CD4-positive, alpha-beta T cell treated with Interleukin-4 for 4 hours (primary cell): ENCODE results near the gene PLCL2.
"Not testable (repeated sequence)": the region's sequence is repeated elsewhere in the genome, so short reads cannot be mapped to it uniquely, and the experiment has no call there.

ENCODE experiments used
- DNase-seq: peaks from one replicate; pipeline ENCODE4 v3.0.0-alpha.2; 2020

Gene PLCL2

DNA sequence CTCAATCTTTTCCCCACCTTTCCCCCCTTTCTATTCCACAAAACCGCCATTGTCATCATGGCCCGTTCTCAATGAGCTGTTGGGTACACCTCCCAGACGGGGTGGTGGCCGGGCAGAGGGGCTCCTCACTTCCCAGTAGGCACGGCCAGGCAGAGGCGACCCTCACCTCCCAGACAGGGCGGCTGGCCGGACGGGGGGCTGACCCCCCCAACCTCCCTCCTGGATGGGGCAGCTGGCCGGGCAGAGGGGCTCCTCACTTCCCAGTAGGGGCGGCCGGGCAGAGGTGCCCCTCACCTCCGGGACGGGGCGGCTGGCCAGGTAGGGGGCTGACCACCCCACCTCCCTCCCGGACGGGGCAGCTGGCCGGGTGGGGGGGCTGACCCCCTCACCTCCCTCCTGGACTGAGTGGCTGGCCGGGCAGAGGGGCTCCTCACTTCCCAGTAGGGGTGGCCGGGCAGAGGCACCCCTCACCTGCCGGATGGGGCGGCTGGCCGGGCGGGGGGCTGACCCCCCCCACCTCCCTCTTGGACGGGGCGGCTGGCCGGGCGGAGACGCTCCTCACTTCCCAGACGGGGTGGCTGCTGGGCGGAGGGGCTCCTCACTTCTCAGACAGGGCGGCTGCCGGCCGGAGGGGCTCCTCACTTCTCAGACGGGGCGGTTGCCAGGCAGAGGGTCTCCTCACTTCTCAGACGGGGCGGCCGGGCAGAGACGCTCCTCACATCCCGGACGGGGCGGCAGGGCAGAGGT, 95.2 kb downstream of the PLCL2 start:
- not testable (repeated sequence) for DNase-seq

- not testable (repeated sequence) for DNase-seq
Measured at GRCh38 chr3:16980526-16980925, 95.8 kb downstream of the PLCL2 start.

- DNase-seq: no peak
Measured at GRCh38 chr3:16982460-16982859, 97.7 kb downstream of the PLCL2 start.

DNA sequence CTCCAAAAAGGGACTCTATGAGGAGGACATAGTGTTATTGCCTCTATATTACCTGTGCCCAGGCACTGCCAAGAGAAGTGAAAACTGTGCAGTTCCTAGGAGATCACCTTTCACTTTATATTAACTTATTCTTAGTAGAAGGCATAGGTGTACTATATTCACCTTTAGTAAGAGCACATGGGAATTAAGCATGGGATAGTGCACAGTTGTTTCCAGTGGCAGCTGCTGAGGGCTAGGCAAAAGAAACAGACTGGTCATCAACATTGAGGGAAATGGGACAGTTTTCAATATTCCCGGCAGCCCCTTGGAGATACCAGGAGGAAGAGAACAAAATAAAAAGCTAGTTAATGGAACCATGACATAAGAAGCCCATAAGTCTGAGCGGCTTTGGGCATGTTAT, 100.9 kb downstream of the PLCL2 start:
- DNase-seq: no peak

- no peak for DNase-seq
Measured at GRCh38 chr3:16987141-16987540, 102.4 kb downstream of the PLCL2 start.

- no peak for DNase-seq
Measured at GRCh38 chr3:16990163-16990562, 105.4 kb downstream of the PLCL2 start.

DNA sequence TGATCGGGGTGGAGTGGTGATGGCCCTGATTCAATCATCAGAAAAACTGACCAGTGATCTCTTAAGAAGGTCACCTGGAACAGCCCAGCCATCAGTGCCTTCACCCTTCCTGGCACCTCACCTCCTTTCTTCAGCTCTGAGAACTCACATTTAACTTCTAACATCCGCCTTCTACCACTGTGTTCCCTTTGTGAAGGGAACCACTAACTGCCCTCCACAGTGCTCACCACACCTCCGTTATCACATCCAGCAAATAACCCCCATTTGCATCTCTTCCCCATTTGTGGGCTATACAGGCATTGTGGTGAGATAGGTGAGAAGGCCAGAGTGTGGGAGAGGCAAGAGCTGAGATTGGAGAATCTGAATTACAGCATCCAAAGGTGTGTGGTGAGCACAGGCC, 107.4 kb downstream of the PLCL2 start:
- DNase-seq: no peak

DNA sequence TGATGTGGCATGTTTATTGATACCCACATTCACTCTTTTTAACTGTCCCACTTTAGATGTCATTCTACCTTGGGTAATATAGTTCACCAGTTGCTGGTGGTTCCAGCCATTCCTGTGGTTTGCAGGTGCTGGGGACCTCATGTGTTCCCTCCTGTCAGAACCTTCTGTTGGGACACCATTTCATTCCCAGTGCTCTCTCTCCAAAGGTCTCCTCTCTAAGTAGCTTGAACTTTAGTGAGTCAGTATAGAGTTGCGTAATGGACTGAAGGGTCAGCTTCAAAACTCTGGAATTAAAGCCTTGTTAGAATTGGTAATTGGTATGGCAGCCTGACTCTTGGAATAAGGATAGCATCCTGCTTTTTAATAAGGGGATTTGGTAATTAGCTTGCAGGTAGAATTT, 108.5 kb downstream of the PLCL2 start:
- no peak for DNase-seq

DNA sequence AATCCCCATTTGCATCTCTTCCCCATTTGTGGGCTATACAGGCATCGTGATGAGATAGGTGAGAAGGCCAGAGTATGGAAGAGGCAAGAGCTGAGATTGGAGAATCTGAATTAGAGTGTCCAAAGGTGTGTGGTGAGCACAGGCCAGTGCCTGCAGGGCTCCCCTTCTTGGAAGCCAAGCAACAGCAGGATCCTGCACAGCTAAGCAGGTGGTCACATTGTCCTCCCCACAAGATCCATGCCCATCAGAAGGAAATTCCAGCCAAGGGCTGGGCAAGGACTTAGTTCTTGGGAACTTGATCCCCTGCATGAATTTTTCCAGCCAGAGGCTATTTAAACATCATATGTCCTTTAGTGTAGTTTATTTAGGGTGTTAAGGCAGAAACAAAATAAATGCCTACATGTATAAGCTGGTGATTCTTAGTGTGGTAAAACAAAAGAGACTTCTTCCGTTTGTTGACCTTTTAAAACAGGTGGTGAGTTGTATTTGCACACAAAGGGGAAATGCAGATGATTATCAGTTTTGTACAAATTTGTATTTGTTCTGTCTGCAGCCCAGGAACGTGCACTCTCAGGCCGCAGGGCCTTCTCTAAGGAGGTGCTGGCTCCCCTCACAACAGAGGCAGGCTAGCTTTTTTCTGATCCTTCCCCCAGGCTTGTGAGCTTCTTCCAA, 110.2 kb downstream of the PLCL2 start:
- no peak for DNase-seq

DNA sequence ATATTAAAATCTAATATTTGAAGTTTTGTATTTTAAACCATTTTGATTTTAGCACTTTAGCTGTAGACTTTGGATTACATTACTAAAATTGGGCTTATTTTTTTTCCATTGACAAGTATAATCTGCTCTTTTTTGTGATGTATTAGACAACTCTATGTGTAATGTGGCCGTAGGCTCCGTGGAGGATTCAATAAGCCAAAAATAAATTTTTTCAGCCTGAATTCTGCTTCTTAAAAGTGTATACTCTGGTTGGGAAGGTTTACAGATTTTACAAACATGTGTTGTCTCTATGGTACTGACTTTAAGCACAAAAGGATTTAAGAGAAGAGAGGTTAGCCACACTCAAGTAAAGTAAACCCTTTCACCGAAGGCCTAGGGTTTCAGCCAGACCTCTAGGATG, 110.8 kb downstream of the PLCL2 start:
- no peak for DNase-seq

GRCh38 chr3:16998236-16998923, 113.6 kb downstream of the PLCL2 start:
- DNase-seq: no peak

- DNase-seq: no peak
Measured at GRCh38 chr3:16999161-16999560, 114.4 kb downstream of the PLCL2 start.

GRCh38 chr3:16999871-17000270, 115.1 kb downstream of the PLCL2 start:
- no peak for DNase-seq

DNA sequence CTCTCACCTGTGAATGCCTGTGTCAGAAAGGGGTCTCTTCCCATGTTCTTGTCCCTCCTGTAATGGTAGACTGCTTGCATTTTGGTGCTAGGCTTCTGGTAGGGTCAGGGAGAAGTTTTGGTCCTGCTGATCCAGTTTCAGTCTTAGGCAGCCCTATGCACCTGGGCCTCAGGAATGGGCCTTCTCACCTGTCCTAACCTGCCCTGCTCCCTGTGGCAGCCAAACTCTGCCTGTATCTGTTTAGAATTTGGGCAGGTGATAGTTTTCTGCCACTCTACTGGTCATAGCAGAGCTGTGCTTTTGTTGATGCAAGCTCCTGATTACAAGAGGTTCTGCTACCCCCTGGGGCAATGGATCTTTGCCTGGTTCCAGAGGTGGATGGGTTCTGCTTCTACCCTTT, 118.7 kb downstream of the PLCL2 start:
- DNase-seq: no peak

- DNase-seq: no peak
Measured at GRCh38 chr3:17006132-17006852, 121.5 kb downstream of the PLCL2 start.

DNA sequence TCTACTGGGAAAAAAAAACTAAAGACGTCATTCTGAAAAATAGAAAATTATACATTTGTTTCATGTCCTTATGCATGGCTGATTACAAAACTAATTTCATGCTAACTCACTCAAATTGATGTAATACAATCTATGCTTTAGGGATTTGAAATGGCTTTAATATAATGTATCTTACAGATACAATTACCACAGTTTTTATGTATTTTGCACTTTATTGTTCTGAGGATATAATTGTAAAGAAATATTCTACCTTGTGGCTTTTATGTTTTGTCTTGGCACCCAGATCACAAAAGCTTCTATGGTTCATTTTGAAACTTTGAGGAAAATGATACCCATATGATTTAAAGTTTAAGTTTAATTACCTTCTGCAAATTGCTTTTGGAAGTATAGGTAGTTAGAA, 122.5 kb downstream of the PLCL2 start:
- DNase-seq: no peak

- DNase-seq: no peak
Measured at GRCh38 chr3:17009826-17010225, 125.1 kb downstream of the PLCL2 start.

GRCh38 chr3:17011728-17012338, 127.1 kb downstream of the PLCL2 start:
- no peak for DNase-seq

GRCh38 chr3:17013050-17013449, 128.3 kb downstream of the PLCL2 start:
- no peak for DNase-seq

GRCh38 chr3:17013571-17013970, 128.8 kb downstream of the PLCL2 start:
- DNase-seq: no peak

- no peak for DNase-seq
Measured at GRCh38 chr3:17014284-17014683, 129.5 kb downstream of the PLCL2 start.

DNA sequence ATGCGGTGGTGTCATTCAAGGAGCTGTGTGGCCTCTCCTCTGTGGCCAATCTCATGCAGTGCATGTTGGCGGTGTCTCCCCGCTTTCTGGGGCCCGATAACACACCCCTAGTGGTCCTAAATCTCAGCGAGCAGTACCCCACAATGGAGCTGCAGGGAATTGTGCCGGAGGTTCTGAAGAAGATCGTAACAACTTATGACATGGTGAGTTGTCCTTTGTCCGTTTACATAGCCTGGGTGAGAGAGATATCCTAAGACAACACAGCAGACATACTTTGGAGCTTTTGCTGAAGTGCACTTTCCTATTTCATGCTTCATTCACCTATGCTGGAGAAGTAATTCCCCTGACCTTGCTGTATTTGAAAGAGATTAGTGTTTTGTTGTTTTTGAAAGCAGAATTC, 130.0 kb downstream of the PLCL2 start:
- DNase-seq: no peak

GRCh38 chr3:17021614-17022013, 136.9 kb downstream of the PLCL2 start:
- DNase-seq: no peak
